ENCODE measurements around the gene CTNNA3.

CTNNA3 gene

GRCh38 chr10:66844176-66844942 is 851.6 kb downstream of the CTNNA3 start:
- DNase-seq, result no peak

DNA sequence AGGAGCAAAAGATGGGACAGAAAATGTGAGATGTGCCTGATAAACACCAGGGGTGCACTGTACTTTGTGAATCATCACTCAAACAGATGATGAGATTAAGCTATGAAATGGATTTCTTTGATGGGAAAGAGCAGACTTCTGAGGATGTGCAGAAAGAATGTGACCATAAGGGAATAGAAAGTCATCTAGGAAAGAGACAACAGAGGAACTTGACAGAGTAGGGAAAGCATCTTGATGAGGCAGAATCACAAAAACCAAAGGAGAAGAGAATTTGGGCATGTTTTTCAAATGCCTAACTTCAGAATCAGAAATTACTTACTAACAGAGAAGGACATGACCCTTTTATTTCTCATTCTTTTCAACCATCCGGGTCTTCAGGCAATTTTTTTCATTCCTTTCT is 852.6 kb downstream of the CTNNA3 start:
- DNase-seq, result no peak

GRCh38 chr10:66842867-66843266 is 853.1 kb downstream of the CTNNA3 start:
- no peak for DNase-seq

DNA sequence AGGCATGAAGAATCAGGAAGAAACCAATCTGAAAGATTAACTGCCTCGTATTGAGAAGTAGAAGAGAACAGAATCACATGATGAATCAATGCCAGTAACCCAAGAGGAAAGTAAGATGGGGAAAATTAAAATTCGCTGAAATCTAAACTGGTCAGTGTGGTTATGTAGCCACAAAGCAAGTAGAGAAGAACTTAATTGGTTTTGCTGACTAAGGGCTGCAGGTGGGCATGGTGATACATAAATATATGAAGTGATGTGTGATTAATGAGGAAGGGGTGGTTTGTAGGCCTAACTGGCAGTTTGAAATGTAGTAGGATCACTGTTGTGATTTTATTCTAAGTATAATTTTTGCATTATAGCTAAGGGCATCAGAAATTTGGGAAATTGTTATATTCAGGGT is 853.6 kb downstream of the CTNNA3 start:
- DNase-seq, result no peak

- no peak for DNase-seq
These were observed 857.3 kb downstream of the CTNNA3 start for GRCh38 chr10:66838656-66839055.

GRCh38 chr10:66837990-66838389 is 858.0 kb downstream of the CTNNA3 start:
- DNase-seq, result no peak

- DNase-seq, result no peak
These were observed 858.7 kb downstream of the CTNNA3 start for GRCh38 chr10:66837335-66837734.

GRCh38 chr10:66836771-66837170 is 859.2 kb downstream of the CTNNA3 start:
- no peak for DNase-seq

- DNase-seq, result no peak
These were observed 859.9 kb downstream of the CTNNA3 start for GRCh38 chr10:66836057-66836456.

- no peak for DNase-seq
These were observed 860.6 kb downstream of the CTNNA3 start for GRCh38 chr10:66835400-66835799.

GRCh38 chr10:66834802-66835201 is 861.2 kb downstream of the CTNNA3 start:
- DNase-seq, result no peak

DNA sequence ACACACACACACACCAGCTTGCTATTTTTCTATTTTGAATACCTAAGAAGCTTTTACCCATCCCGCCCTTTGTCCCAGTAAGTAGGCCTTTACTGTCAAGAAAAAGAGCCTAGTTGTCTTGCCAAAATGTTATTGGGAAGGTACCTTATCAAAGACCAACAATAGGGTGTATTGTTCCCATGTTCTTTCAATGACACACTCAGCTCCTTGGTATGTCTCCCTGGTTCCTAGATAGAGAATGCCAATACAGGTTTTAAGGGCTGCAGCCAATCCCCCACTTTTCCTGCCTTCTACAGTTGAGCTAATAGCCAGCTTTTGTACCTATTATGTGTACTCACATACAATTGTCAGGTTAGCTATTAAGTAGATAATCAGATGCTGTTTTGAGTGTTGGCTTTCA is 862.1 kb downstream of the CTNNA3 start:
- DNase-seq, result no peak

DNA sequence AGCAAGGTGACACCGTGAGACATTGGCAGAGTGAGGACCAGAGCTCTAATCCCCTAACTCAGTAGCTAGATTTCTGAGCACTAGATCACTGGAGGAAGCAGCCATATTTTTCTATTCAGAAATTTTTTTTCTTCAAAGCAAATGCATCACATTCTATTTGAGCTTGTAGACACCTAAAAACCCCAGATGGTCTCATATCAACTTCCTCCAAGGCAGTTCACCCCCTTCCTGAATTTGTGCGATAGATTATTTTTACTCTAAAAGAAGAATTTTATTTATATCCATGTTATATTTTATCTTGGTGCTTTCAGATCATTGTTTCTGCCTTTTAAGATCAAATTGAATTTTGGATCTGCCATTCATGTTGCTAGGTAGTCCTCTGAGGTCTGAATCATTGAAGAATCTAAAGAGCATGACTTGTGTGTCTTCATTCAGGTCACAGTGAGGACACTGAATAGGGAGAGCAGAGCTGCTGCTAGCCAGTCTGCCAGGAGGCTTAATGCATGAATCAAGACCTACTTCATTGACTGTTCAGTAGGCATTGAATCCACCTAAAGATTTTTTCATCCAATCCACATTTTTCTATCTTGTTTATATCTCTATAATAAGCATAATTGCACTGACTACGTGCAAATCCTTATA is 863.1 kb downstream of the CTNNA3 start:
- DNase-seq, result no peak

DNA sequence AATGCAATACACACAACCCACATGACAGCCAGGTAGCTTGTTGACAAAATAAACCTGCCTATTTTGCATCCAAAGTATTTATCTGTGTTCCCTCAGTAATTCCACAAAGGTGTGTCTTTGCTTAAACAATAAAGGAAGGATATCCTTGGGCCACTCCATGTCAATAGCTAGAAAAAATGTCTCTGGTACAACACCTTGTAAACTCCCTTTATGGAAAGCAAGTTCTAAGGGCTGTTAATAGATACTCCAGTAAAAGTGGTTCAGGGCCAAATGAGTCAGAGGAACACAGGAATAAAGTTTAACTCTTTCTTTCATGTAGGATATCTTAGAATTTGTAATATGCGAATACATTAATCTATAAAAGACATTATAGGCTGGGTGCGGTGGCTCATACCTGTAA is 867.0 kb downstream of the CTNNA3 start:
- no peak for DNase-seq

- DNase-seq, result no peak
These were observed 868.6 kb downstream of the CTNNA3 start for GRCh38 chr10:66827353-66827752.

- no peak for DNase-seq
These were observed 872.7 kb downstream of the CTNNA3 start for GRCh38 chr10:66823301-66823700.

- no peak for DNase-seq
These were observed 873.2 kb downstream of the CTNNA3 start for GRCh38 chr10:66822801-66823200.

GRCh38 chr10:66819691-66820090 is 876.3 kb downstream of the CTNNA3 start:
- DNase-seq, result no peak

- DNase-seq, result no peak
These were observed 882.9 kb downstream of the CTNNA3 start for GRCh38 chr10:66813122-66813521.

GRCh38 chr10:66811211-66811610 is 884.8 kb downstream of the CTNNA3 start:
- no peak for DNase-seq

DNA sequence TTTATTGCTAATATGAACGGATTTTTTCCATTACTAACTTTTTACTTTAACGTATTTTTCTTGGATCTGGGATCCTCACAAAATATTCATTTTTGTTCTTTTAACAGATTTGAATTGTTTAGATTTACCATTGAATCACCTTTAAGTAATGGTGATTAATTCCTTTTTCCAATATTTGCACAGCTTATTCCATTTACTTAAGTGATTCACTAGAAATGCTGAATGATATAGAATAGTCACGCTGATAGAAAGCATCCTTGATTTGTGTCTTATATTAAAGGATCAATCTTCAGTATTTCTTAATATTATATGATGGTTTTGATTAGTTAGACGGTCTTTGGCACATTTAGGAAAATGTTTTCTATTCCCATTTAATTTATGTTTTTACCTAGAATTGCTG is 886.6 kb downstream of the CTNNA3 start:
- no peak for DNase-seq

- DNase-seq, result no peak
These were observed 890.4 kb downstream of the CTNNA3 start for GRCh38 chr10:66805612-66806011.

DNA sequence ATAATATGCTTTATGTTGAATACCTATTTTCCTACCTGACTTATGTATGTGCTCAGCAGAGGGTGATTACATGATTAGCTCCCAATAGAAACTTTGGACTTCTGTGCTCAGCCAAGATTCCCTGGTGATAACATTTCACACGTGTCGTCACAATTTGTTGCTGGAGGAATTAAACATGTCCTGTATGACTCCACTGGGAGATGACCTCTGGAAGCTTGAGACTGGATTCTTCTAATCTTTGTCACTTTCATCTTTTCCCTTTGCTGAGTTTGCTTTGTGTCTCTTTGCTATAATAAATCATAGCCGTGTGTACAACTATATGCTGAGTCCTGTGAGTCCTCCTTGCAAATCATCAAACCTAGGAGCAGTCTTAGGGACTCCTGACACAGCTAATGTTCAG is 891.0 kb downstream of the CTNNA3 start:
- no peak for DNase-seq

DNA sequence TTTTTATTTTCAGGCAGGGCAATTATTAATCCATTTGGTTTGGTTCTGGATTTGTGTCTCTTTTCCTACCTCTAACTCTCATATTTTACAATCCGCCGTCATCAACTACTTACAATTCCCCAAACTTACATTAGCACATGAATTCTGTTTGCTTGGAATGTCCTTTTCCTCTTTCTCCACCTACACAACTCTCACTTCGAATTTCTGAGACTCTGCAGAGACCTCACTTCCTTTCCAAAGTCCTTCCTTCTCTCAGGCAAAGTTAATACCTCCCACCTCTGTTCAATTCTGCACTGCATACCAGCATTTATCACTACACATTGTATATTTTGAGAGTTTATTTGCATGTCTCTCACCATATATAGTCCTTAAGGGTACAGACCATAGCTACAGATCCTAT is 892.8 kb downstream of the CTNNA3 start:
- DNase-seq, result no peak

DNA sequence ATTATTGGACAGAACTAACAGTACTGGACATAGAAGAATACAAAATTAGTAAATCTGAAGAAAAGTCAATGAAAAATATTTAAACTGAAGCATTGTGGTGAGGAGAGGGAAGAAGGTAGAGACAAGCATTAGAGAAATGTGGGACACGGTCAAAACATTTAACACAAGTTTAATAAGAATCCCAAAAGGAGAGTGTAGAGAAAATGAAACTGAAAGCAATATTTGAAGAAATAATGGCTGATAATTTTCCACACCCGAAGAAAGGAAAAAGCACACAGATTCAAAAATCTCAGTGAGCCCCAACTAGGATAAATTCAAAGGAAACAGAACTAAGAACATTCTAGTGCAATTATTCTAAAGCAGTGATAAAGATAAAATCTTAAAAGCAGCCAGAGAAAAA is 896.5 kb downstream of the CTNNA3 start:
- no peak for DNase-seq
